ENCODE data around the gene FAP.

Gene FAP

GRCh38 chr2:162149940-162150339 lies 93.3 kb downstream of the FAP start:
- no peak overlapping the region for H3K4me3 ChIP-seq (ENCODE audit: low read length)
- DNase-seq (ENCODE audit: low read depth, low spot score): no peak

DNA sequence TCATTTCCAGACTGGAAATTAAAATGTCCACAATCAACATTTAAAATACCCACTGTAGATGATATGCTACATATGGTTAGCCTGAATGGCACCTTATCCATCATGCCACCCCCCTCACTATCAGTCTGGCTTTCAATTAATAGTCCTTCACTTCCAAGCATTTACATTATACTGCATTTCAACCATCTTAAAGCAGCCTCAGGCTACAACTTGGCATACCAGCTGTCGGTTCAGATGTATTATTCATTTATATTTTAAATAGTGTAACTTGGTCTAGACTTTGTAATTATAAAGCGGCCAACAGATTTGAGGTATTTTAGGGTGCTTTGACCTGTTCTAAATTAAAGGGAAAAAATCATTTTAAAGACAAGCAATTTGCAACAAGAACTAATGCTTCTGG lies 93.8 kb downstream of the FAP start:
- no peak for DNase-seq (ENCODE audit: low read depth, low spot score)
- no peak overlapping the region for H3K4me3 ChIP-seq (ENCODE audit: low read length)

DNA sequence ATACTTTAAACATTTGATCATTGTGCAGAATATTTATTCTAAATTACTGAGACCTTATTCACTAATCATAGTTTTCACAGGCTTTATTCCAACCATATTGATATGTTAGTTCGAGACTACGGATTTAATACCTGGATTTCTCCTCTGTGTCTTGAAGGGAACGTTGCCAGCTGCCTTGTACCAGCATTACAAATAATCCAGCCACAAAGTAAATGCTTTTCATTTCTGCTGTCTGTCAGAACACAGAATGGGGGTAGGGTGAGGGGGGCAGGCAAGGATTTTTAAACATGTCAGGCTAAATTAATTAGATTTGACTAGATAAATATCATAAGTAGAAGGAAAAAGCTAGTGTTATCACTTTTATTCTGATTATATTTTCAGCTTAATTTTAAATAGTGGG lies 94.3 kb downstream of the FAP start:
- DNase-seq (ENCODE audit: low read depth, low spot score): no peak
- no peak overlapping the region for H3K4me3 ChIP-seq (ENCODE audit: low read length)

GRCh38 chr2:162143969-162144368 lies 99.3 kb downstream of the FAP start:
- H3K4me3 ChIP-seq (ENCODE audit: low read length): no peak overlapping the region
- DNase-seq (ENCODE audit: low read depth, low spot score): no peak

DNA sequence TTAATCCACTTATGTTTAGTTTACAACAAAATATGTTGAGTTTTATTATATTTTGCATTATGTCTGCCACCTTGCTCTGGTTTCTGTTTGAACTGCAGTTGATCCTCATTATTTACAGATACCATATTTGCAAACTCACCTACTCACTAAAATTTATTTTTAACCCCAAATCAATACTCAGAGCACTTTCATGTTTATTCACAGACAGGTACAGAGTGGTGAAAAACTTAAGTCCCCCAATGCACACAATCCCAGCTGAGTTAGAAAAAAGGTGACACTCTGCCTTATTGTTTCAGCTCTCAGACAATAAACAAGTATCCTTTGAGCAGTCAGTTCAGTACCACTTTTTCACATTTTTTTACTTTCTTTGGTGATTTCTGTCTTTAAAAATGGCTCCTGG lies 104.9 kb downstream of the FAP start:
- DNase-seq (ENCODE audit: low read depth, low spot score): no peak

GRCh38 chr2:162127422-162127821 lies 115.8 kb downstream of the FAP start:
- no peak overlapping the region for H3K4me3 ChIP-seq (ENCODE audit: low read length)
- DNase-seq (ENCODE audit: low read depth, low spot score): peak; percentile 14

More for the DNA sequence above, 104.9 kb downstream of the FAP start:
- no peak overlapping the region for H3K4me3 ChIP-seq (ENCODE audit: low read length)

GRCh38 chr2:162126527-162126926 lies 116.7 kb downstream of the FAP start:
- DNase-seq (ENCODE audit: low read depth, low spot score): no peak

GRCh38 chr2:162126111-162126519 lies 117.1 kb downstream of the FAP start:
- H3K4me3 ChIP-seq (ENCODE audit: low read length): no peak overlapping the region
- DNase-seq (ENCODE audit: low read depth, low spot score): no peak

More at GRCh38 chr2:162126527-162126926, 116.7 kb downstream of the FAP start:
- H3K4me3 ChIP-seq (ENCODE audit: low read length): no peak overlapping the region

DNA sequence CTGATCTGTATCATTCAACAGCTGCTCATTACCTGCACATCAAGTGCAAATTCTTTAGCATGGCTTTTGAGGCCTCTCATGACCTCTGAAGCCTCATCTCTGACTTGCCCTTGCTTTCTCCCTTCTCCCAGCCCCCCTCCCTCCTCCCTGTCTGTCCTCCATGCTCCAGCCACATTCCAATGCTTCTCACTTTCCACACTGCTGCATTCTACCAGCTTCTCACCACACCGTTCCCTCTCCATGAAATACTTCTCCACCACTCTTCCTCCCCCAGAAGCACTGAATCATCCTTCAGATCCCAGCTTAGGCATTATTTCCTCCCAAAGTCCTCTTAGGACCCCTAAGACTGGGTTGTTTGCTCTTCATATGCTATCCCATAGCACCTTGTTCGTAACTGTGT lies 118.1 kb downstream of the FAP start:
- no peak for DNase-seq (ENCODE audit: low read depth, low spot score)
- H3K4me3 ChIP-seq (ENCODE audit: low read length): no peak overlapping the region

DNA sequence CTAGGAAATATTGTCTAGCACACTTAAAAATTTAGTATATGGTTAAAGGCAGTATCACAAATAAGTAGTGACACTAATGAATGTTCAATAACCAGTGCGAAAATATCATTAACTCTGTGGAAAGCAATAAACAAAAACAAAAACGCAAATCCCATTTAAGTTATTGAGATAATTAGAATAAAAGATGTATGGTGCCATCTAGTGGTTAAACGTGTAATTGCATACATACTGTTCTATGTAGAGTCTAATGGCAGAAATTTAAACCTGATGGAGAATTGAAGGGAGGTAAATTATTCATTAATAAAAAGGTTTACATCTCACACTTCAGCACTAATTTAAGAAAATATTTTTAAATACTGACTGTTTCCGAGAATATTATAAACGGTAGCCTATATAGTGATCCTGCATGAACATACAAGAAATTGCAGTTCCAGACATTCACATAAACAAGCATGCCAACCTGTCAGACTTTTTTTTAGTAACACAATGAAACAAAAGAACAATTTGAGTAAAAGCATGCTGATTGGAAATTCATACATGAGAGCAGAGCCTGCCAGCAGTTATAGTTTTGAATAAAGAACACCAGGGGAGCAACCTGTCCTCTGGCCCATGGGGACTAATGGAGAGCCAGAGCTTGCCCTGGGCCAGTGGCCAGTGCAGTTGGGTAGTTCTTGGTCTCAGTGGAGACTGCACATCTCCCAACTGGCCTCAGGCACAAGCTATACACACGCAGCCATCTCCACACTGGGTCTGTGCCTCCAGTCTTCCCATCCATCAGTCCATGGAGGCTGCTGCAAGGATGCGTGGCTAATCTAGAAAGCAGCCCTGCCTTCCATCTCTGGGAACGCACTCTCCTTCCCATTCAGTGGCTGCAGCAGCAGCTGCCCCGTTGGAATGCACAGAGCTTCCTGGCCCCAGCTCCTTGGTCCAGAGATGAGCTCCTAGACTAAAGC lies 119.2 kb downstream of the FAP start:
- DNase-seq (ENCODE audit: low read depth, low spot score): peak; percentile 68
- H3K4me3 ChIP-seq (ENCODE audit: low read length): no peak overlapping the region
